IMR-90 (cell line): ENCODE measurements around the gene LRRC9. TPM values are rescaled to one million over a fixed set of nuclear protein-coding genes. Genes with fewer than 3 reads are reported as not detected.
"Not testable (repeated sequence)": the region's sequence is repeated elsewhere in the genome, so short reads cannot be mapped to it uniquely, and the experiment has no call there.

Experiments used
- ATAC-seq: fragments of 200-7000 bp; cut with Tn5 transposase; 2 replicates; pipeline ENCODE4 v1.9.1; 2020; ENCODE audit warnings: low read depth, mild to moderate bottlenecking, moderate library complexity
- BruUV-seq: library from RNA; stranded (reverse); fragments of 400-500 nt; replicated peaks from 2 replicates; lab custom pipeline; 2021; lab: Mats Ljungman, UMichigan
- CTCF ChIA-PET: fragments of 300-600 bp; formaldehyde crosslinking; extraction: SDS; loops from one replicate; lab custom pipeline; 2021; ENCODE audit warnings: antibody characterized with exemption; lab: Yijun Ruan, JAX
- POLR2A ChIA-PET: fragments of 300-600 bp; sonication (Branson Sonifier 250); formaldehyde crosslinking; loops from one replicate; lab custom pipeline; 2022; ENCODE audit warnings: antibody characterized with exemption; ENCODE audit not compliant: unreplicated experiment; lab: Charles Lee
- DNase-seq: peaks from one replicate; pipeline ENCODE4 v3.0.0; 2013
- H2AFZ ChIP-seq: replicated peaks from 2 replicates; pipeline ENCODE3; 2013; ENCODE audit warnings: low read length, mild to moderate bottlenecking; ENCODE audit not compliant: poor library complexity
- H2AK5ac ChIP-seq: 2 replicates; pipeline ENCODE4 v1.6.1; 2013; ENCODE audit warnings: low read depth, low read length, inconsistent platforms
- H2AK9ac ChIP-seq: replicated peaks from 2 replicates; pipeline ENCODE3; 2013; ENCODE audit warnings: mild to moderate bottlenecking, low read depth, low read length, moderate library complexity; ENCODE audit not compliant: poor library complexity
- H2BK120ac ChIP-seq: 2 replicates; pipeline ENCODE4 v1.6.1; 2013; ENCODE audit warnings: low read depth, low read length, inconsistent platforms
- H2BK15ac ChIP-seq: 3 replicates; pipeline ENCODE4 v1.6.1; 2013; ENCODE audit warnings: low read depth, low read length, inconsistent platforms
- H2BK20ac ChIP-seq: 2 replicates; pipeline ENCODE4 v1.6.1; 2013; ENCODE audit warnings: low read depth, mild to moderate bottlenecking, inconsistent platforms, low read length, moderate library complexity
- H2BK5ac ChIP-seq: 2 replicates; pipeline ENCODE4 v1.6.1; 2013; ENCODE audit warnings: mild to moderate bottlenecking, low read depth, low read length, inconsistent platforms; ENCODE audit not compliant: poor library complexity, severe bottlenecking
- H3K14ac ChIP-seq: replicated peaks from 2 replicates; pipeline ENCODE4 v1.6.1; 2013; ENCODE audit warnings: low read depth, low read length, inconsistent platforms
- H3K18ac ChIP-seq: 2 replicates; pipeline ENCODE4 v1.6.1; 2013; ENCODE audit warnings: low read depth, low read length, control low read depth
- H3K23ac ChIP-seq: 2 replicates; pipeline ENCODE4 v1.6.1; 2013; ENCODE audit warnings: low read depth, low read length, inconsistent platforms
- H3K27ac ChIP-seq: 2 replicates; pipeline ENCODE4 v1.5.1; 2013; ENCODE audit warnings: mild to moderate bottlenecking, control low read depth, low read length; ENCODE audit not compliant: insufficient read depth
- H3K27me3 ChIP-seq: 2 replicates; pipeline ENCODE4 v1.6.1; 2013; ENCODE audit warnings: low read length; ENCODE audit not compliant: control insufficient read depth, insufficient read depth
- H3K36me3 ChIP-seq: 2 replicates; pipeline ENCODE4 v1.6.1; 2013; ENCODE audit warnings: low read length, mixed read lengths; ENCODE audit not compliant: control insufficient read depth, insufficient read depth
- H3K4ac ChIP-seq: 2 replicates; pipeline ENCODE4 v1.6.1; 2013; ENCODE audit warnings: low read depth, low read length, inconsistent platforms
- H3K4me1 ChIP-seq: 2 replicates; pipeline ENCODE4 v1.6.1; 2013; ENCODE audit warnings: low read length, mixed read lengths; ENCODE audit not compliant: control insufficient read depth, insufficient read depth
- H3K4me2 ChIP-seq: 2 replicates; pipeline ENCODE4 v1.6.1; 2013; ENCODE audit warnings: low read depth, mild to moderate bottlenecking, control low read depth, low read length, moderate library complexity
- H3K4me3 ChIP-seq: 2 replicates; pipeline ENCODE4 v1.5.1; 2013; ENCODE audit warnings: low read depth, mild to moderate bottlenecking, control low read depth, low read length, moderate library complexity; ENCODE audit not compliant: insufficient read depth
- H3K56ac ChIP-seq: 2 replicates; pipeline ENCODE4 v1.6.1; 2013; ENCODE audit warnings: low read length, inconsistent platforms; ENCODE audit not compliant: insufficient read depth; ENCODE audit errors: extremely low read depth
- H3K79me1 ChIP-seq, 2 experiments: 2 replicates each; pipeline ENCODE4 v1.6.1; 2013; ENCODE audit warnings: low read length in 2 of 2, inconsistent platforms in 1 of 2, low read depth in 1 of 2
- H3K9ac ChIP-seq: 2 replicates; pipeline ENCODE4 v1.6.1; 2013; ENCODE audit warnings: low read depth, low read length, control low read depth
- H3K9me1 ChIP-seq: 2 replicates; pipeline ENCODE4 v1.6.1; 2013; ENCODE audit warnings: low read length, inconsistent platforms; ENCODE audit not compliant: insufficient read depth
- H3K9me3 ChIP-seq: 2 replicates; pipeline ENCODE4 v1.6.1; 2013; ENCODE audit warnings: low read length; ENCODE audit not compliant: control insufficient read depth, insufficient read depth
- H4K20me1 ChIP-seq: 2 replicates; pipeline ENCODE4 v1.6.1; 2013; ENCODE audit warnings: low read length, inconsistent platforms; ENCODE audit not compliant: insufficient read depth
- H4K5ac ChIP-seq: 2 replicates; pipeline ENCODE4 v1.6.1; 2013; ENCODE audit warnings: mild to moderate bottlenecking, low read depth, low read length, control low read depth
- H4K8ac ChIP-seq, 2 experiments: 2 replicates each; pipeline ENCODE4 v1.6.1; 2013; ENCODE audit warnings: low read depth in 2 of 2, low read length in 2 of 2, control low read depth in 1 of 2, inconsistent platforms in 1 of 2
- H4K91ac ChIP-seq: 2 replicates; pipeline ENCODE4 v1.6.1; 2013; ENCODE audit warnings: low read depth, low read length, inconsistent platforms; ENCODE audit not compliant: insufficient read depth
- WGBS, 2 experiments: methylation state at CpG; one replicate each; pipeline versions ENCODE4 v1.1.5 to v1.1.7; 2013; ENCODE audit warnings: missing lambda C conversion rate in 2 of 2; ENCODE audit not compliant: insufficient read length in 1 of 2; ENCODE audit errors: extremely low coverage in 2 of 2; 5-methylcytosine and 5-hydroxymethylcytosine counted together
- dilution Hi-C: fragments of 300-500 bp; cut with HindIII; formaldehyde crosslinking; loops from one replicate; pipeline ENCODE4 v1.14.3; 2018; ENCODE audit warnings: low sequenced_read_pairs; ENCODE audit not compliant: unreplicated experiment
- in situ Hi-C: fragments of 300-500 bp; cut with MboI; formaldehyde crosslinking; loops from 3 replicates; pipeline ENCODE4 v1.14.3; 2019; ENCODE audit warnings: low sequenced_read_pairs, inconsistent platforms, mixed read lengths
- intact Hi-C: fragments of 100-400 bp; cut with micrococcal nuclease; formaldehyde crosslinking; loops from 2 replicates; pipeline ENCODE4 v1.10.0; 2022
- polyA plus RNA-seq, 3 experiments: library from polyadenylated mRNA; depleted of rRNA; stranded (reverse); fragments of >200 nt; gene quantifications; 2 replicates each; pipeline ENCODE4 v1.2.3, GENCODE V29; 2012; ENCODE audit warnings: low replicate concordance in 1 of 3
- total RNA-seq: library from RNA; depleted of rRNA; stranded (reverse); fragments of >200 nt; gene quantifications from 2 replicates; pipeline ENCODE4 v1.2.3, GENCODE V29; 2012

The LRRC9 gene
- total and polyA plus RNA-seq, 2 of the 4 experiments (the other 2 are of a cell fraction) = not detected

GRCh38 chr14:59952141-59952540 is 32.2 kb downstream of the LRRC9 start:
- H3K4me3 ChIP-seq, H4K8ac ChIP-seq, H3K14ac ChIP-seq, ATAC-seq, H3K56ac ChIP-seq, H2BK20ac ChIP-seq, H4K20me1 ChIP-seq, H2BK120ac ChIP-seq, H2AK5ac ChIP-seq, H3K9ac ChIP-seq, H3K9me1 ChIP-seq, H3K18ac ChIP-seq, CTCF ChIA-PET, H3K4ac ChIP-seq, H3K9me3 ChIP-seq, H3K23ac ChIP-seq, H3K4me2 ChIP-seq, H2BK5ac ChIP-seq, H4K5ac ChIP-seq, H3K27me3 ChIP-seq, DNase-seq, H4K91ac ChIP-seq, dilution Hi-C loops, H2AFZ ChIP-seq, POLR2A ChIA-PET, intact Hi-C loops, H3K79me1 ChIP-seq, H3K4me1 ChIP-seq, in situ Hi-C loops, H2BK15ac ChIP-seq, H3K27ac ChIP-seq, H3K36me3 ChIP-seq, H2AK9ac ChIP-seq, BruUV-seq: not testable (repeated sequence)
- WGBS, 2 experiments = no CpG with 5 or more reads among the region's 30 CpGs

- H4K20me1 ChIP-seq, dilution Hi-C loops, H4K91ac ChIP-seq, H3K56ac ChIP-seq, H2BK5ac ChIP-seq, H3K79me1 ChIP-seq, CTCF ChIA-PET, H3K4ac ChIP-seq, H4K8ac ChIP-seq, ATAC-seq, H3K27ac ChIP-seq, in situ Hi-C loops, H3K14ac ChIP-seq, H4K5ac ChIP-seq, H3K9me3 ChIP-seq, intact Hi-C loops, H3K18ac ChIP-seq, H2BK20ac ChIP-seq, H3K36me3 ChIP-seq, H2AK5ac ChIP-seq, POLR2A ChIA-PET, BruUV-seq, H3K9me1 ChIP-seq, DNase-seq, H2AFZ ChIP-seq, H3K9ac ChIP-seq, H3K4me3 ChIP-seq, H3K4me2 ChIP-seq, H3K27me3 ChIP-seq, H2AK9ac ChIP-seq, H2BK15ac ChIP-seq, H3K23ac ChIP-seq, H3K4me1 ChIP-seq, H2BK120ac ChIP-seq: not testable (repeated sequence)
- WGBS, 2 experiments = 80% methylated on average over 1 of the region's 4 CpGs; no CpG with 5 or more reads in 1 of the 2 experiments
Observed at GRCh38 chr14:59957890-59958289, 37.9 kb downstream of the LRRC9 start.
